ENCODE measurements around the gene ATG2A.
A peak's percentile ranks its signal among the peaks of the same experiment; 100 is the strongest.

ATG2A gene

DNA sequence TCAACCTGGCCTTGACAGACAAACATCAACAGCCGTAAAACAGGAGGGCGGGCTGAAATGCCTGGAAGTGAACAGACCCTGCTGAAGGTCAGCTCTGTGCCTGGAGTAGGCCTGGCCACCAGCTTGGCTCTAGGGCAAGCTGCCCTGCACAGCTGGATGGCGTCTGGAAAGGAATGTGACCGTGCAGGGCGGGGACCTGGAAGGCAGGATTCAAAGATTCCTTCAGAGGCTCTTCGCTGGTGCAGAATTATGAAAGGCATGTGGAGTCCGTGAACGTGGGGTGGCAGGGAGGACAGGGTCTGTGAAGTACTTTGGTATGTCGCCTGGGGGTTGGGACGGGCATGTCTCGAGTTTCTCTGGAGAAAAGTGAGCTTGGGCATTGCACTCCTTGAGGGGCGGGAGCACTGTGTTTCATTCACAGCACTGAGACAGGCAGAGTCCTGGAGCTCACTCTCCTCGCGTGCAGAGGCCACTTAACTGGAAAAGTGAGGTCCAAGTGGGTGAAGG lies 40.1 kb downstream of the ATG2A start:
- Histone ChIP-seq H3K4me1 (ENCODE audit: control insufficient read depth in 1 of 2, insufficient read depth in 2 of 2, low read length in 2 of 2) (peaks cover 11 to 18% of the 10 kb centered on the region in 2 experiments), H3K4ac (ENCODE audit: low read depth, low read length) (no peak overlapping the region), H4K91ac (ENCODE audit: low read depth, low read length) (peak overlapping the region; percentile 76), H3K27me3 (ENCODE audit: insufficient read depth, low read length) (no peaks in the 10 kb centered on the region), H3K9me3 (ENCODE audit: insufficient read depth, low read depth, low read length) (no peaks in the 10 kb centered on the region), H3K14ac (ENCODE audit: low read length) (peak overlapping the region; percentile 93), H3K36me3 (ENCODE audit: control insufficient read depth in 1 of 2, insufficient read depth in 2 of 2, low read length in 2 of 2) (peaks cover 25% of the 10 kb centered on the region in 2 experiments), H4K8ac (ENCODE audit: low read depth, low read length) (no peak overlapping the region), H3K79me2 (ENCODE audit: control insufficient read depth, insufficient read depth, low read length, poor library complexity) (peaks cover 22% of the 10 kb centered on the region), H3K27ac (ENCODE audit: low read depth, low read length) (peak overlapping the region; percentile 65), H3K79me1 (ENCODE audit: low read length) (peaks cover 21% of the 10 kb centered on the region), H3K23ac (ENCODE audit: low read length) (no peak overlapping the region), H3K4me2 (ENCODE audit: low read length) (peak overlapping the region; percentile 79), H3K18ac (ENCODE audit: low read length) (no peak overlapping the region), H2BK5ac (ENCODE audit: low read depth, low read length, poor library complexity) (peak overlapping the region; percentile 0), H2AFZ (ENCODE audit: insufficient read depth, low read length, poor library complexity) (no peak overlapping the region), H2BK12ac (ENCODE audit: low read length) (no peak overlapping the region), H2BK120ac (ENCODE audit: insufficient read depth, low read length, poor library complexity) (no peak overlapping the region), H4K12ac (ENCODE audit: low read depth, low read length) (no peak overlapping the region), H3K9ac (ENCODE audit: low read length) (no peak overlapping the region), H2AK5ac (ENCODE audit: low read length) (no peak overlapping the region), H3K4me3 (ENCODE audit: low read depth, low read length) (peak overlapping the region; percentile 98)
- no CpG with 5 or more reads among the region's 14 CpGs for WGBS (ENCODE audit: extremely low coverage, insufficient coverage, insufficient read length)
- DNase-seq, result peak; percentile 99

DNA sequence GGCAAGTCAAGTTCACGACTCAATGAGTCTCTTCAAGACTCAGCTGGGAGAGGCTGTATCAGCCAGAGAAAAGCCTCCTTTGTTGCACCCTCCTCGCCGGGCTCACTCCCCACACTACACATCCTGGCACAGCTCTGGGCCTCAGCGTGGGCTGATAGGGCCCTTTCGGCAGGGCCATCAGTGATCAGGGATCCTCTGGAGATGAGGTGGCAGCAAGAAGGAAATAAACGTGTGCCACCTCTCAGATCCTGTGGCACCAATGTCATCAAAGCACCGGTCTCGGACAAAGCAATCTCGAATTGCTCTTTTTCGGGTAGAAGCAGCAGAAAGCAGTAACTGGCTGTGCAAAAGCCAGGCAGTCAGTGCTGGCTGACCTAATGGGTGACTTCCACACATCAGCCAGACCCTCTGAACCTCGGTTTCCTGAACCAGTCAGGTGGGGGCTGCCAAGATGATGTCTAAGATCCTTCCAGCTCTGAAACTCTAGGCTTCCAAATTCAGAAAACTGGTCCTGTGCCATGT lies 40.7 kb downstream of the ATG2A start:
- WGBS (ENCODE audit: extremely low coverage, insufficient coverage, insufficient read length), result no CpG with 5 or more reads among the region's 11 CpGs

DNA sequence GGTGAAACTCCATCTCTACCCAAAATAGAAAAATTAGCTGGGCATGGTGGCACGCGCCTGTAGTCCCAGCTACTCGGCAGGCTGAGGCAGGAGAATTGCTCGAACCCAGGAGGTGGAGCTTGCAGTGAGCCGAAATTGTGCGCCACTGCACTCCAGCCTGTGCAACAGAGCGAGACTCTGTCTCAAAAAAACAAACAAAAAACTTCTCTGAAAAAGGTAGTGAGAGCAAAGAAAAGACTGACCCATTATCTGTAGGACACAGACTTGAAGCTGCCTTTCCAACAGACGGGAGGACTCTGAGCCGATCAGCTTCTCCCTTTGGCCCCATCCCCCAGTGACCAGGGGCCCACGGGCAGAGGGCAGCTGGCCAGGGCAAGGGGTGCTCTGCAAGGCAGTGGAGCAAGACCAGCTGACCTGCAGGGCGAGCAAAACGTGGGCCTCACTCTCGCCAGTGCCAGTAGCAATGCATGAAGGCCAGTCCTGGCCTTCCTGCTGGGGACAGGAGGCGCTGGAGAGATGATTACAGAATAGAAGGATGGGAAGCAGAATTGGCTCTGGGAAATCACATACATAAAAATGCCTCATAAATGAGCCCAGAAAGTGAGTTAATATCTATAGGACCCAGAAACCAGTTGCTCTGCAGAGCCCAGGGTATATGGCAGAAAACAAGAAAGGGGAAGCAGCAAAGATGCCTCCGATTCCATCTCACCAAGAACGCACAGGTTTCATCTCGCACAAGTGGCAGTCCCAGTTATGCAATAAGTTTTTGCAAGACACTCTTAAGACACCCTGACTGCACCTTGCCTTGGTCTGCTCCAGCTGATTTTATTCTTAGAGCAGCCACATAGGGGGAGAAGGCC lies 41.4 kb downstream of the ATG2A start:
- Histone ChIP-seq H3K9ac (ENCODE audit: low read length) (no peak overlapping the region), H3K18ac (ENCODE audit: low read length) (peak overlapping the region; percentile 21), H2BK120ac (ENCODE audit: insufficient read depth, low read length, poor library complexity) (no peak overlapping the region), H3K36me3 (ENCODE audit: control insufficient read depth in 1 of 2, insufficient read depth in 2 of 2, low read length in 2 of 2) (peaks cover 35% of the 10 kb centered on the region in 2 experiments), H3K9me3 (ENCODE audit: insufficient read depth, low read depth, low read length) (no peaks in the 10 kb centered on the region), H2BK5ac (ENCODE audit: low read depth, low read length, poor library complexity) (no peak overlapping the region), H3K4me3 (ENCODE audit: low read depth, low read length) (peak overlapping the region; percentile 42), H2AK5ac (ENCODE audit: low read length) (no peak overlapping the region), H3K27me3 (ENCODE audit: insufficient read depth, low read length) (no peaks in the 10 kb centered on the region), H3K4me1 (ENCODE audit: control insufficient read depth in 1 of 2, insufficient read depth in 2 of 2, low read length in 2 of 2) (peaks cover 18 to 30% of the 10 kb centered on the region in 2 experiments), H3K79me2 (ENCODE audit: control insufficient read depth, insufficient read depth, low read length, poor library complexity) (peaks cover 24% of the 10 kb centered on the region), H3K4me2 (ENCODE audit: low read length) (peak overlapping the region; percentile 79), H4K8ac (ENCODE audit: low read depth, low read length) (no peak overlapping the region), H3K79me1 (ENCODE audit: low read length) (peaks cover 25% of the 10 kb centered on the region), H3K23ac (ENCODE audit: low read length) (no peak overlapping the region), H4K91ac (ENCODE audit: low read depth, low read length) (no peak overlapping the region), H3K14ac (ENCODE audit: low read length) (no peak overlapping the region), H2BK12ac (ENCODE audit: low read length) (no peak overlapping the region), H3K27ac (ENCODE audit: low read depth, low read length) (no peak overlapping the region), H4K12ac (ENCODE audit: low read depth, low read length) (no peak overlapping the region), H3K4ac (ENCODE audit: low read depth, low read length) (peak overlapping the region; percentile 90), H2AFZ (ENCODE audit: insufficient read depth, low read length, poor library complexity) (no peak overlapping the region)
- DNase-seq, result peak in 1 of 2 donors; percentile 47
- WGBS (ENCODE audit: extremely low coverage, insufficient coverage, insufficient read length), result no CpG with 5 or more reads among the region's 17 CpGs

More for the DNA sequence above, 40.7 kb downstream of the ATG2A start:
- Histone ChIP-seq H2AFZ (ENCODE audit: insufficient read depth, low read length, poor library complexity) (no peak overlapping the region), H4K91ac (ENCODE audit: low read depth, low read length) (no peak overlapping the region), H4K12ac (ENCODE audit: low read depth, low read length) (no peak overlapping the region), H3K9me3 (ENCODE audit: insufficient read depth, low read depth, low read length) (no peaks in the 10 kb centered on the region), H2BK120ac (ENCODE audit: insufficient read depth, low read length, poor library complexity) (peak overlapping the region; percentile 48), H3K4me2 (ENCODE audit: low read length) (peak overlapping the region; percentile 79), H2AK5ac (ENCODE audit: low read length) (peak overlapping the region; percentile 70), H3K4me1 (ENCODE audit: control insufficient read depth in 1 of 2, insufficient read depth in 2 of 2, low read length in 2 of 2) (peaks cover 11 to 23% of the 10 kb centered on the region in 2 experiments), H3K27ac (ENCODE audit: low read depth, low read length) (no peak overlapping the region), H3K18ac (ENCODE audit: low read length) (peak overlapping the region; percentile 62), H3K79me1 (ENCODE audit: low read length) (peaks cover 21% of the 10 kb centered on the region), H2BK12ac (ENCODE audit: low read length) (peak overlapping the region; percentile 58), H4K8ac (ENCODE audit: low read depth, low read length) (no peak overlapping the region), H3K14ac (ENCODE audit: low read length) (peak overlapping the region; percentile 33), H3K79me2 (ENCODE audit: control insufficient read depth, insufficient read depth, low read length, poor library complexity) (peaks cover 22% of the 10 kb centered on the region), H3K4me3 (ENCODE audit: low read depth, low read length) (no peak overlapping the region), H3K4ac (ENCODE audit: low read depth, low read length) (peak overlapping the region; percentile 90), H3K23ac (ENCODE audit: low read length) (no peak overlapping the region), H3K36me3 (ENCODE audit: control insufficient read depth in 1 of 2, insufficient read depth in 2 of 2, low read length in 2 of 2) (peaks cover 30% of the 10 kb centered on the region in 2 experiments), H2BK5ac (ENCODE audit: low read depth, low read length, poor library complexity) (no peak overlapping the region), H3K9ac (ENCODE audit: low read length) (peak overlapping the region; percentile 4), H3K27me3 (ENCODE audit: insufficient read depth, low read length) (no peaks in the 10 kb centered on the region)
- no peak for DNase-seq

DNA sequence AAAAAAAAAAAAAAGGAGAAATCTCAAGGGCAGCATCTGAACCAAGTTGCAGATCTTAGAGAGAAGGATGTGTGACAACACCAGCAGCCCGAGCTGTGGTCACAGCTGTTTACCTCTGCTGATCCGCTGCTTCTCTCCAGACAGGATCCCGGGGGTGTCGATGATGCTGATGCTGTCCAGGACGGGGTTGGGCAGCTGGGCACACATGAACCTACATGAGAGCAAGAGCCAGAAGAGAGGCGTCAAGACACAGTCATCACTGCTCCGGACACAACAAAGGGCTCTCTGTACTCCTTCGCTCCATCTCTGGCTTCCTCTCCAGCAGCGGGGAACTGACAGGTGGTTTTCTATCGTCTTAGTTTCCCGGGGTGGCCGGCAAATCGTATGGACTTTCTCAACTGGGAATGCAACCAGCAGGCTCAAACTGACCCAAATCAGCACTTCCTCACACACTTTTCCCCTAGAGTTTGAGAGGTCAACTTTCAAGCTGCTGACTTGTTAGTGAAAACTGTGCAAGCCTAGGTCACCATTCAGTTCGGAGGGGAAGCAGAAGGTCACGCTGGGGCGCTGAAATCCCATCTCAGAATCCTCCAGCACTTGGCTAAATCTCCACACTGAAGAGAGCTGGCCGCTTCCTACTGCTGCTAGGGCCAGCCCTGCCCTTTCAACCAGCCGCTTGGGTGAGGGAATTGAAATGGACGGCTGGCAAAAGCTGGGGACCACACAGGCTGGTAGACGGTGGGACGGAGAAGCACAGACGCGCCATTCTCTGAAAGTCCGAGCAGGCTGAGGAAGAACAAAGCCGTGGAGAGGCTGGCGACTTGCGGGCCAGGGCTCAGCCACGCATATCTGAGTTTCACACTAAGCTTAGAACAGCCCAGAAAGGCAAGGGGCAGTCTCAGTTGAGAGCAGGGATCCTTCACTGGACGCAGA lies 42.4 kb downstream of the ATG2A start:
- Histone ChIP-seq H3K9ac (ENCODE audit: low read length) (no peak overlapping the region), H3K14ac (ENCODE audit: low read length) (no peak overlapping the region), H2BK120ac (ENCODE audit: insufficient read depth, low read length, poor library complexity) (no peak overlapping the region), H2BK12ac (ENCODE audit: low read length) (no peak overlapping the region), H2AK5ac (ENCODE audit: low read length) (no peak overlapping the region), H3K18ac (ENCODE audit: low read length) (no peak overlapping the region), H4K91ac (ENCODE audit: low read depth, low read length) (no peak overlapping the region), H3K36me3 (ENCODE audit: control insufficient read depth in 1 of 2, insufficient read depth in 2 of 2, low read length in 2 of 2) (peaks cover 35 to 42% of the 10 kb centered on the region in 2 experiments), H3K23ac (ENCODE audit: low read length) (no peak overlapping the region), H3K4me1 (ENCODE audit: control insufficient read depth in 1 of 2, insufficient read depth in 2 of 2, low read length in 2 of 2) (peaks cover 27 to 41% of the 10 kb centered on the region in 2 experiments), H4K12ac (ENCODE audit: low read depth, low read length) (no peak overlapping the region), H3K4me3 (ENCODE audit: low read depth, low read length) (no peak overlapping the region), H3K79me1 (ENCODE audit: low read length) (peaks cover 33% of the 10 kb centered on the region), H3K27me3 (ENCODE audit: insufficient read depth, low read length) (no peaks in the 10 kb centered on the region), H4K8ac (ENCODE audit: low read depth, low read length) (no peak overlapping the region), H2AFZ (ENCODE audit: insufficient read depth, low read length, poor library complexity) (no peak overlapping the region), H3K27ac (ENCODE audit: low read depth, low read length) (no peak overlapping the region), H3K9me3 (ENCODE audit: insufficient read depth, low read depth, low read length) (no peaks in the 10 kb centered on the region), H3K4me2 (ENCODE audit: low read length) (no peak overlapping the region), H3K4ac (ENCODE audit: low read depth, low read length) (no peak overlapping the region), H3K79me2 (ENCODE audit: control insufficient read depth, insufficient read depth, low read length, poor library complexity) (peaks cover 32% of the 10 kb centered on the region), H2BK5ac (ENCODE audit: low read depth, low read length, poor library complexity) (no peak overlapping the region)
- no peak for DNase-seq
- whole genome bisulfite sequencing (ENCODE audit: extremely low coverage, insufficient coverage, insufficient read length), result no CpG with 5 or more reads among the region's 29 CpGs
